ENCODE measurements around the gene POLD1.
A peak's percentile ranks its signal among the peaks of the same experiment; 100 is the strongest.

Gene POLD1

GRCh38 chr19:50392759-50393158 lies 8.6 kb downstream of the POLD1 start:
- DNase-seq: no peak

GRCh38 chr19:50393589-50393988 lies 9.4 kb downstream of the POLD1 start:
- no peak for DNase-seq

GRCh38 chr19:50394017-50394416 lies 9.9 kb downstream of the POLD1 start:
- no peak for DNase-seq

GRCh38 chr19:50398675-50399367 lies 14.7 kb downstream of the POLD1 start:
- DNase-seq: no peak

- no peak for DNase-seq
These were observed 15.2 kb downstream of the POLD1 start for GRCh38 chr19:50399368-50399745.

GRCh38 chr19:50401605-50402450 lies 17.7 kb downstream of the POLD1 start:
- no peak for DNase-seq

GRCh38 chr19:50402544-50403301 lies 18.6 kb downstream of the POLD1 start:
- DNase-seq: no peak

GRCh38 chr19:50406156-50406820 lies 22.1 kb downstream of the POLD1 start:
- no peak for DNase-seq

- DNase-seq: no peak
These were observed 22.7 kb downstream of the POLD1 start for GRCh38 chr19:50406829-50407228.

GRCh38 chr19:50409347-50409746 lies 25.2 kb downstream of the POLD1 start:
- DNase-seq: no peak

- DNase-seq: no peak
These were observed 26.0 kb downstream of the POLD1 start for GRCh38 chr19:50410109-50410508.

- no peak for DNase-seq
These were observed 28.3 kb downstream of the POLD1 start for GRCh38 chr19:50412419-50412818.

GRCh38 chr19:50413096-50413495 lies 28.9 kb downstream of the POLD1 start:
- no peak for DNase-seq

- no peak for DNase-seq
These were observed 29.4 kb downstream of the POLD1 start for GRCh38 chr19:50413531-50413930.

- peak in 2 of 3 experiments; percentile 9 to 40 for DNase-seq
These were observed 30.9 kb downstream of the POLD1 start for GRCh38 chr19:50414864-50415660.

GRCh38 chr19:50415661-50416033 lies 31.5 kb downstream of the POLD1 start:
- DNase-seq: no peak

- no peak for DNase-seq
These were observed 32.2 kb downstream of the POLD1 start for GRCh38 chr19:50416034-50416977.

GRCh38 chr19:50417111-50418081 lies 33.2 kb downstream of the POLD1 start:
- peak in 2 of 3 experiments; percentile 40 to 66 for DNase-seq

GRCh38 chr19:50418176-50419021 lies 34.3 kb downstream of the POLD1 start, which contains the start of gene SPIB:
Gene SPIB, plus strand, starts transcription at chr19:50418938. Its CDS starts 25 bp downstream, at chr19:50418963.
- DNase-seq: no peak
